ENCODE measurements around the gene TWF2. TPM values are rescaled to one million over a fixed set of nuclear protein-coding genes. Genes with fewer than 3 reads are reported as not detected.

Gene TWF2
- total RNA-seq, 4 donors from 2014 or later = 45.9 to 105 (median 50.2) TPM

DNA sequence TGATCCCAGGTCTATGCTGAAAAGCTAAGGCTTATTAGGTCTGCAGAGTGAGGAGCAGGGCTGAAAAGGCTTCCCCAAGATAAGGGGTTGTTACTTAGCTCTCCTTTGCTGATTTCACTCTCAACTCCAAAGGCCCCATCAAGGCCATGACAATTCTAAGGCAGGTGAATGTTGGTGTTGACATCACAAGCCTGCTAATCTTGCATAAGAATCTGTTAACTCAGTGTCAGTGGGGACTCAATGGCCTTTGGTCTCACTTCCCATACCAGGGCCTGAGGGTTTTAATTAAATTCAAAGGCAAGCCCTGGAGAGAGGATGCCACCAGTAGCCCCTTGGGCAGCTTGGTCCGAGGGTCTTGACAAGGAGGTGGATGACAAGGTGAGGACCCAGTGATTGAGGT is 50.4 kb downstream of the TWF2 start:
- no peak overlapping the region for H3K27ac ChIP-seq
- H3K27me3 ChIP-seq = no peaks in the 10 kb centered on the region
- no peak for TF ChIP-seq POLR2A (IDR thresholded peaks at IDR 0.05)
- TF ChIP-seq, protein P1, sequence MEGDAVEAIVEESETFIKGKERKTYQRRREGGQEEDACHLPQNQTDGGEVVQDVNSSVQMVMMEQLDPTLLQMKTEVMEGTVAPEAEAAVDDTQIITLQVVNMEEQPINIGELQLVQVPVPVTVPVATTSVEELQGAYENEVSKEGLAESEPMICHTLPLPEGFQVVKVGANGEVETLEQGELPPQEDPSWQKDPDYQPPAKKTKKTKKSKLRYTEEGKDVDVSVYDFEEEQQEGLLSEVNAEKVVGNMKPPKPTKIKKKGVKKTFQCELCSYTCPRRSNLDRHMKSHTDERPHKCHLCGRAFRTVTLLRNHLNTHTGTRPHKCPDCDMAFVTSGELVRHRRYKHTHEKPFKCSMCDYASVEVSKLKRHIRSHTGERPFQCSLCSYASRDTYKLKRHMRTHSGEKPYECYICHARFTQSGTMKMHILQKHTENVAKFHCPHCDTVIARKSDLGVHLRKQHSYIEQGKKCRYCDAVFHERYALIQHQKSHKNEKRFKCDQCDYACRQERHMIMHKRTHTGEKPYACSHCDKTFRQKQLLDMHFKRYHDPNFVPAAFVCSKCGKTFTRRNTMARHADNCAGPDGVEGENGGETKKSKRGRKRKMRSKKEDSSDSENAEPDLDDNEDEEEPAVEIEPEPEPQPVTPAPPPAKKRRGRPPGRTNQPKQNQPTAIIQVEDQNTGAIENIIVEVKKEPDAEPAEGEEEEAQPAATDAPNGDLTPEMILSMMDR (IDR thresholded peaks at IDR 0.05) = no peak
- H3K4me3 ChIP-seq = no peak overlapping the region
- intact Hi-C loops (cut with DNase I; ENCODE audit: low total_unique reads) = no loop called here
- DNase-seq = no peak
- no peaks in the 10 kb centered on the region for H3K36me3 ChIP-seq
- H3K9me3 ChIP-seq = no peaks in the 10 kb centered on the region
- H3K4me1 ChIP-seq = peaks cover 0 to 10% of the 10 kb centered on the region in 2 donors

DNA sequence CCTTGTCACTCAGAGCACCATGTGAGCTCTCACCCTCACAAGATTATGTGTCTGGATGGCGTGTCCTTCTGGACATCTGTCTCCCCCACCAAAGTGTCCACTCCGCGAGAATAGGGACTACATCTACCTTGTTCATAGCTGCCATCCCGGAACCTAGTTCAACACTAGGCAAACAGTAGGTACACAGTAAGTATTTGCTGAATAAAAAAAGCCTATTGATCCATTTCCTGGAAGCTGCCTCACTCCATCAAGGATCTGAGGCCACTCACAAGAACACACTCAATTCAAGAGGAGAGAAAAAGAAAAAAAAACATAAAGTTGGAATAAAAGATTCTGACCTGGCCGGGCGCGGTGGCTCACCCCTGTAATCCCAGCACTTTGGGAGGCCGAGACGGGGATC is 52.2 kb downstream of the TWF2 start:
- no peaks in the 10 kb centered on the region for H3K27me3 ChIP-seq

DNA sequence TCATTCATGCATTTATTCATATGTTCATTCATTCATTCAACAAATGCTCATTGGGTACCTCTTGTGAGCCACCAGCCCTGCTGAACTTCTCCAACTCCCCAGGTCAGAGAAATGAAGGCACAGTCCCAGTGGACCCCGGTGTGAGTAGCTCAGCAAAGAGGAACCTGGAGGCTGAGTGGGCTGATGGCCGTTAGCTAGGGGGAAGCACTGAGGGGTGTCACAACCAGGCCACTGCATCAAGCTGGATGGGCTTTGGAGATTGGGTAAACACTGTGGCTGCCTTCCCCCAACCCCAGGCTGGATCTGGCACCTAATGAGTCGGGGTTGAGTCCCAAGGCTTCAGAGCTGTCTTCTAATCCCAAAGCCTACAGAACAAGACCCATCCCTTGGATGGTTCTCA is 53.1 kb downstream of the TWF2 start:
- intact Hi-C loops (cut with DNase I; ENCODE audit: low total_unique reads) = no loop called here
- Histone ChIP-seq H3K36me3 (no peaks in the 10 kb centered on the region), H3K4me3 (no peak overlapping the region), H3K9me3 (no peaks in the 10 kb centered on the region), H3K27ac (no peak overlapping the region), H3K27me3 (no peaks in the 10 kb centered on the region), H3K4me1 (peaks cover 0 to 9% of the 10 kb centered on the region in 2 donors)
- DNase-seq = no peak
- TF ChIP-seq, protein P1 (IDR thresholded peaks at IDR 0.05) = no peak
- no peak for TF ChIP-seq POLR2A (IDR thresholded peaks at IDR 0.05)

More for the DNA sequence above, 52.2 kb downstream of the TWF2 start:
- H3K36me3 ChIP-seq = no peaks in the 10 kb centered on the region
- no peak overlapping the region for H3K27ac ChIP-seq
- DNase-seq = no peak
- intact Hi-C loops (cut with DNase I; ENCODE audit: low total_unique reads) = no loop called here
- H3K4me3 ChIP-seq = no peak overlapping the region
- H3K9me3 ChIP-seq = no peaks in the 10 kb centered on the region
- H3K4me1 ChIP-seq = peaks cover 0 to 10% of the 10 kb centered on the region in 2 donors
- TF ChIP-seq, protein P1 (IDR thresholded peaks at IDR 0.05) = no peak
- no peak for TF ChIP-seq POLR2A (IDR thresholded peaks at IDR 0.05)

DNA sequence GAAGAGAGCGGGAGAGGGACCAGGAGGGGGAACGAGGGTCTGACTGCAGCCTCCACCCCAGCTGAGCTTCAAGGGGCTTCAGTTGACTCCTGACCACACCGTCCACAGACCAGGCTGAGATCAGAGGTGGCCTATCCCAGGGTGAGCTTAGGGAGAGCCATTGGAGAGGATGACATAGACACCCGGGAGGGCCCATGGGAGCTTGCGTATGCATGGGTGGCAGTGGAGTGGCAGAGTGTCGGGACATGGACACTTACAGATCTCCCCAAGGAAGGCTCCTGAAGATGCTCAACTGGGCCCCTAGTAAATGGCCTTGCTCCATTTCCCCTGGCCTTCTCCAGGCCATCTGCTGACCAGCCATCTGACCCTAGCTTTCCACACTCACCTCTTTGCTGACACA is 53.6 kb downstream of the TWF2 start:
- H3K4me3 ChIP-seq = no peak overlapping the region
- H3K27me3 ChIP-seq = no peaks in the 10 kb centered on the region
- H3K4me1 ChIP-seq = peaks cover 0 to 4% of the 10 kb centered on the region in 2 donors
- H3K27ac ChIP-seq = no peak overlapping the region
- intact Hi-C loops (cut with DNase I; ENCODE audit: low total_unique reads) = no loop called here
- no peak for DNase-seq
- H3K36me3 ChIP-seq = no peaks in the 10 kb centered on the region
- no peak for TF ChIP-seq POLR2A (IDR thresholded peaks at IDR 0.05)
- TF ChIP-seq, protein P1 (IDR thresholded peaks at IDR 0.05) = no peak
- no peaks in the 10 kb centered on the region for H3K9me3 ChIP-seq

DNA sequence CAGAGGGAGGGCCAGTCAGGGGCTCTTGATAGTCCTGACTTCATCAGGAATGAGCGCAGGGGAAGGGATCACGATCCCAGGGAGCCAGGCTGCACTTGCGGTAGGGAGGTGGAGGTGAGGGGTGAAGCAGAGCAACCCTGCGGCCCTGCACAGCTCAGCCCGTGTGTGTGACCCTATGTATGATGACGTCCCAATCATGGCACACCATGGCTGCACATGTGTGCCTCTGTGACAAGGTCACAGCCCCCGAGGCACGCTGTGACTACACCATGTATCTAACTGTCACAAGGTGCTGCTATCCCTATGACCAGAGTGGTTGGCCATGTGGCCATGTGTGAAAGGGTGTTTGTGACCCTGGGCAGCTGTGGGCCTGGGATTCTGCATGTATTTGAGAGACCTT is 54.3 kb downstream of the TWF2 start:
- no peak for DNase-seq
- intact Hi-C loops (cut with DNase I; ENCODE audit: low total_unique reads) = no loop called here
- no peak for TF ChIP-seq POLR2A (IDR thresholded peaks at IDR 0.05)
- TF ChIP-seq, protein P1 (IDR thresholded peaks at IDR 0.05) = no peak
- no peaks in the 10 kb centered on the region for H3K4me1 ChIP-seq
- H3K4me3 ChIP-seq = no peak overlapping the region
- no peaks in the 10 kb centered on the region for H3K27me3 ChIP-seq
- H3K36me3 ChIP-seq = no peaks in the 10 kb centered on the region
- H3K9me3 ChIP-seq = no peaks in the 10 kb centered on the region
- no peak overlapping the region for H3K27ac ChIP-seq
